Colonic mucosa (tissue), 4 donors: ENCODE data around the gene NSG1. TPM values are rescaled to one million over a fixed set of nuclear protein-coding genes. Genes with fewer than 3 reads are reported as not detected.

ENCODE experiments used
- DNase-seq: peaks from one replicate; pipeline ENCODE4 v3.0.0-alpha.2; 2020
- H3K27ac ChIP-seq: fragments of 200-600 bp; one replicate; pipeline ENCODE4 v1.8.0; 2021
- H3K27me3 ChIP-seq: fragments of 200-600 bp; one replicate; pipeline ENCODE4 v1.8.0; 2021
- H3K36me3 ChIP-seq: fragments of 200-600 bp; one replicate; pipeline ENCODE4 v1.8.0; 2021
- H3K4me1 ChIP-seq: fragments of 200-600 bp; one replicate; pipeline ENCODE4 v1.8.0; 2021; ENCODE audit warnings: mild to moderate bottlenecking
- H3K4me3 ChIP-seq: fragments of 200-600 bp; one replicate; pipeline ENCODE4 v1.8.0; 2021
- H3K9ac ChIP-seq, 2 donors: one replicate each; pipeline ENCODE4 v1.7.0; 2013; ENCODE audit warnings: control low read depth in 2 of 2, low read depth in 2 of 2, low read length in 2 of 2
- H3K9me3 ChIP-seq: fragments of 200-600 bp; one replicate; pipeline ENCODE4 v1.8.0; 2021
- CTCF ChIP-seq: fragments of 200-600 bp; IDR thresholded peaks from one replicate; pipeline ENCODE4 v1.8.0; 2022; ENCODE audit warnings: antibody characterized with exemption, mild to moderate bottlenecking
- intact Hi-C: fragments of 100-400 bp; cut with DNase I; formaldehyde crosslinking; loops from one replicate; pipeline ENCODE4 v1.14.1; 2022
- total RNA-seq, 2 donors: library from RNA; stranded (reverse); fragmentation: NEBNext Ultra II Directional in 1 of 2; extraction: Animal tissue kit (Norgen Biotek cat#: 25700) in 1 of 2; gene quantifications; one replicate each; pipeline ENCODE4 v1.2.1, GENCODE V29; 2021
- donor health status: healthy.
- donor health status: DM: no; HTN: no; CAD: no.
- donor health status: DM: no; HTN: no; CAD: no.

The NSG1 gene
- total RNA-seq, 2 donors from 2014 or later, result 2.4 to 5.9 TPM

- Histone ChIP-seq H3K9me3 (no peaks in the 10 kb centered on the region), H3K4me3 (no peak overlapping the region), H3K27ac (no peak overlapping the region), H3K4me1 (no peaks in the 10 kb centered on the region), H3K27me3 (no peaks in the 10 kb centered on the region), H3K9ac (no peak overlapping the region), H3K36me3 (peaks cover 5% of the 10 kb centered on the region)
- intact Hi-C loops, result no loop called here
- no peak for TF ChIP-seq CTCF
- DNase-seq, result no peak
Observed at GRCh38 chr4:4425119-4425690, 38.3 kb downstream of the NSG1 start.

- H3K27me3 ChIP-seq, result no peaks in the 10 kb centered on the region
- intact Hi-C loops, result no loop called here
- peak; percentile 9 for DNase-seq
- no peaks in the 10 kb centered on the region for H3K9me3 ChIP-seq
- H3K9ac ChIP-seq, result no peak overlapping the region
- no peaks in the 10 kb centered on the region for H3K4me1 ChIP-seq
- no peak for TF ChIP-seq CTCF
- no peak overlapping the region for H3K4me3 ChIP-seq
- H3K36me3 ChIP-seq, result peaks cover under 1% of the 10 kb centered on the region
- H3K27ac ChIP-seq, result no peak overlapping the region
Observed at GRCh38 chr4:4425696-4426095, 38.8 kb downstream of the NSG1 start.

- no peak for DNase-seq
Observed at GRCh38 chr4:4426511-4427120, 39.7 kb downstream of the NSG1 start.

GRCh38 chr4:4427121-4427870, 40.4 kb downstream of the NSG1 start:
- Histone ChIP-seq H3K27ac (no peak overlapping the region), H3K9me3 (no peaks in the 10 kb centered on the region), H3K9ac (no peak overlapping the region), H3K36me3 (no peaks in the 10 kb centered on the region), H3K4me1 (no peaks in the 10 kb centered on the region), H3K27me3 (no peaks in the 10 kb centered on the region), H3K4me3 (no peak overlapping the region)
- no peak for TF ChIP-seq CTCF
- intact Hi-C loops, result no loop called here
- DNase-seq, result no peak

More at GRCh38 chr4:4426511-4427120, 39.7 kb downstream of the NSG1 start:
- H3K36me3 ChIP-seq, result no peaks in the 10 kb centered on the region
- H3K9me3 ChIP-seq, result no peaks in the 10 kb centered on the region
- H3K27ac ChIP-seq, result no peak overlapping the region
- H3K9ac ChIP-seq, result no peak overlapping the region
- no peak for TF ChIP-seq CTCF
- intact Hi-C loops, result no loop called here
- no peaks in the 10 kb centered on the region for H3K27me3 ChIP-seq
- no peaks in the 10 kb centered on the region for H3K4me1 ChIP-seq
- no peak overlapping the region for H3K4me3 ChIP-seq

GRCh38 chr4:4427886-4428285, 41.0 kb downstream of the NSG1 start:
- H3K27me3 ChIP-seq, result no peaks in the 10 kb centered on the region
- H3K36me3 ChIP-seq, result no peaks in the 10 kb centered on the region
- H3K27ac ChIP-seq, result no peak overlapping the region
- H3K4me1 ChIP-seq, result no peaks in the 10 kb centered on the region
- no peak for DNase-seq
- intact Hi-C loops, result no loop called here
- H3K4me3 ChIP-seq, result no peak overlapping the region
- no peaks in the 10 kb centered on the region for H3K9me3 ChIP-seq
- H3K9ac ChIP-seq, result no peak overlapping the region
- no peak for TF ChIP-seq CTCF
